Retinal pigment epithelial cell (primary cell): ENCODE data around the gene FAM53A.

Source experiments
- DNase-seq: peaks from one replicate; pipeline ENCODE4 v3.0.0-alpha.2; 2010; ENCODE audit warnings: low read depth
- H3K4me3 ChIP-seq: 2 replicates; pipeline ENCODE4 v1.5.1; 2011; ENCODE audit warnings: mild to moderate bottlenecking, low read length, control low read depth, moderate library complexity
- TF ChIP-seq, protein P1 (sequence below): conservative IDR thresholded peaks from 2 replicates; pipeline ENCODE4 v1.5.1; 2011; ENCODE audit warnings: low read depth, low read length, control low read depth, inconsistent platforms

Gene FAM53A

DNA sequence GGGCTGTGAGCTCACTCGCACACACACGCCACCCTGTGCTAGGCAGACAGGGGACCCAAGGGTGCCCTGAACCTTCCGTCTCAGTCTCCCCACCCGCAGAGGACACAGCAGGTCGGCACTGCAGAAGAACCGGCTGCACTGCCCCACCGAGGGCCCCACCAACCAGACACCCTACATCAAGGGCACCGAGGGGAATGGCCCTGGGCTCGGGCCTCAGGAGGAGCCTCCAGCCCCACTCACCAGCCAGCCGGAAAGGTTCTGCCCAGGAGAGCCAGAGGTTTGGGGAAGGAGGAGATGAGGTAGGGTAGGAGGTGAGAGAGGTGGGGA, 45.9 kb downstream of the FAM53A start:
- DNase-seq = no peak
- TF ChIP-seq, protein P1, sequence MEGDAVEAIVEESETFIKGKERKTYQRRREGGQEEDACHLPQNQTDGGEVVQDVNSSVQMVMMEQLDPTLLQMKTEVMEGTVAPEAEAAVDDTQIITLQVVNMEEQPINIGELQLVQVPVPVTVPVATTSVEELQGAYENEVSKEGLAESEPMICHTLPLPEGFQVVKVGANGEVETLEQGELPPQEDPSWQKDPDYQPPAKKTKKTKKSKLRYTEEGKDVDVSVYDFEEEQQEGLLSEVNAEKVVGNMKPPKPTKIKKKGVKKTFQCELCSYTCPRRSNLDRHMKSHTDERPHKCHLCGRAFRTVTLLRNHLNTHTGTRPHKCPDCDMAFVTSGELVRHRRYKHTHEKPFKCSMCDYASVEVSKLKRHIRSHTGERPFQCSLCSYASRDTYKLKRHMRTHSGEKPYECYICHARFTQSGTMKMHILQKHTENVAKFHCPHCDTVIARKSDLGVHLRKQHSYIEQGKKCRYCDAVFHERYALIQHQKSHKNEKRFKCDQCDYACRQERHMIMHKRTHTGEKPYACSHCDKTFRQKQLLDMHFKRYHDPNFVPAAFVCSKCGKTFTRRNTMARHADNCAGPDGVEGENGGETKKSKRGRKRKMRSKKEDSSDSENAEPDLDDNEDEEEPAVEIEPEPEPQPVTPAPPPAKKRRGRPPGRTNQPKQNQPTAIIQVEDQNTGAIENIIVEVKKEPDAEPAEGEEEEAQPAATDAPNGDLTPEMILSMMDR = no peak
- no peak overlapping the region for H3K4me3 ChIP-seq

DNA sequence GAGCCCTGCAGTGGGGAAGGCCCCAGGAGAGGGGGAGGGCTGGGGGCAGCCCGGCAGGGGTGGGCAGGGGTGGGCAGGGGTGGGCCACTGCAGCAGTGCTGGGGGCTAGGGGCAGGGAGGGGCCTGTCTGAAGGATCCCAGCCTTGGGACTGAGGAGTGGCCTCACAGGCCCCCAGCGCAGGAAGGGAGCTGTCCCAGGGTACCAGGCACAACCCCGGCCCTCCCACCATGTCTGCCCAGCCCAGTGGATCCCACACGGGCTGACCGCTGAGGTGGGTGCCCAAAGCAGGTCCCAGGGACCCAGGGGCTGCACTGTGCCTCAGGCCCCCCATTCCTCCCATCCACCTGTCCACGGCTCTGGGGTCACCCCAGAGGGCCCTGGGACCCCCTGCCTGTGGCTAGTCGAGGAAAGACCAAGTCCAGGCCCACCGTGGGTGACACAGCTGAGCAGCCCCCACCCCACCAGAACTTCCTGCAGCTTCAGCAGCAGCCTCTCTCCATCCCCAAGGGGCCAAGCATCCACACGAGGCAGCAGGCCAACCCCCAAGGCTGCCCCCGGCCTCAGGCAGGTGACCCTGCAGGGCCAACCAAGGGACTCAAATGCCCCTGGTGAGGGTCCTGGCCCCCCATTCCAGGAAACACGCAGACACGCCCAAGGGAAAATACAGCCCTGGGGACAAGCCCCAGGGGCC, 46.4 kb downstream of the FAM53A start:
- no peak overlapping the region for H3K4me3 ChIP-seq
- TF ChIP-seq, protein P1 = no peak
- DNase-seq = no peak

DNA sequence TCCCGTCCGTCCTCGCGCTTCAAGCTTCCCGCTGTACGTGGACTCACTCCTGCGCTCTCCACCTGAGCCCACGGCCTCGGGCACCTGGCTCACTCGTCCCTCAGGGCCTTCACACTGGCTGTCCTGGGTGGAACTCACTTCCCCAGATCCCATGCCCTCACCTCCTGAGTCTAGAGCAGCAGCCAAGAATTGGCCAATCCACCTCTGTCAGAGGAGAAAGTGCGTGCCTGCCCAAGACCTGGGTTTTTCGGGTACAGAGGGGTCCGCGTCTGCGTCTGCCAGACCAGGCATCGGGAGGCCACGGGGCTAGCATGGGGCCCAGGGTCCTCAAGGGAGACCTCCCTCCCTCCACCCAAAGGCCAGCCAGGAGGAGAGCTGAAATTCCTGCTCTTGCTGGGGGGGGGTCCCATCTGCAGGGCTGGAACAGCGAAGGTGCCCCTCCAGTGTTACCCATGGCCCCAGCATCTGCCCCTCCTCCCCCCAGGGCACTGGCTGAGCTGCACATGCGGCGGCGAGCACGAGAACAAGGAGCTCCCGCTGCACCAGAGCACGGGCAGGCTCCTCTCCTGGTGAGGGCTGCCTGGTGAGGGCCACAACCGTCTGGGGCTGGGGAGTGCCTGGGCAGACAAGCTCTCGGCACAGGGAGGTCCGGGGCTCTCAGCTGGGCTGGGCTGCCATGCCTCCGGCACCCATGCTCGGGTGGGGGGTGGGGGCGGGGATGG, 47.5 kb downstream of the FAM53A start:
- TF ChIP-seq, protein P1 = no peak
- DNase-seq = no peak
- no peak overlapping the region for H3K4me3 ChIP-seq

DNA sequence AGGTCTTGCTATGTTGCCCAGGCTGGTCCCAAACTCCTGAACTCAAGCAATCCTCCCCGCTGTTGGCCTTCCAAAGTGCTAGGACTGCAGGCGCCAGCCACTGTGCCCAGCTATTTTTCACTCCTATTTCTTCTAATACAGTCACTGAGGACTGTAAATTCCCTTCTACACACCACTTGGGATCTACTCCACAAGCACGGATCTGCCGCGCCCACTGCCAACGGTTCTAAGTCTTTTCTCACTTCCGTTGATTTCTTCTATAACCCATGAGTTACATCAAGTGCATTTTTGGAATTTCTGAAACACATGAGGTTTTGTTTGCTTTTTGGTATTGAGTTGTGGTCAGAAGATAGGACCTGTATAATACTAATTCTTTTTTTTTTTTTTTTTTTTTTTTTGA, 48.6 kb downstream of the FAM53A start:
- no peak for DNase-seq
- TF ChIP-seq, protein P1 = no peak
- no peak overlapping the region for H3K4me3 ChIP-seq

DNA sequence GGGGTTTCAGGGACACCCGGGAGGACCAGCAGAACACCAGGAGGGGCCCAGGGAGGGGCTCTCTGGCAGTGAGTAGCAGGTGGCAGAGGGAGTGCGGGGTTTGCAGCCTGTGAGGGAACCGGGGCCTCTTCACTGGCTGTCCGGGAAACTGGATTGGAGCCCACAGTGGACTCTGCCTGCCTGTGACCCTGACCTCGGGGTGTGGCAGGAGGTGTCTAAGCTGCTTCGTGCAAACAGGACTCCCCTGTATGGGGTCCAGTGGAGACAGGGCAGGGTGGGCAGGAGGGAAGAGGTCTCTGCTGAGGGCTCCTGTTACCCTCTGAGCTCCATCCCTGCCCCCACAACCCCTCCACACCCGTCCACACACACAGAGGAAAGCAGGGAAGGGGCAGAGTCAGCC, 50.1 kb downstream of the FAM53A start:
- TF ChIP-seq, protein P1 = no peak
- DNase-seq = no peak
- no peak overlapping the region for H3K4me3 ChIP-seq

DNA sequence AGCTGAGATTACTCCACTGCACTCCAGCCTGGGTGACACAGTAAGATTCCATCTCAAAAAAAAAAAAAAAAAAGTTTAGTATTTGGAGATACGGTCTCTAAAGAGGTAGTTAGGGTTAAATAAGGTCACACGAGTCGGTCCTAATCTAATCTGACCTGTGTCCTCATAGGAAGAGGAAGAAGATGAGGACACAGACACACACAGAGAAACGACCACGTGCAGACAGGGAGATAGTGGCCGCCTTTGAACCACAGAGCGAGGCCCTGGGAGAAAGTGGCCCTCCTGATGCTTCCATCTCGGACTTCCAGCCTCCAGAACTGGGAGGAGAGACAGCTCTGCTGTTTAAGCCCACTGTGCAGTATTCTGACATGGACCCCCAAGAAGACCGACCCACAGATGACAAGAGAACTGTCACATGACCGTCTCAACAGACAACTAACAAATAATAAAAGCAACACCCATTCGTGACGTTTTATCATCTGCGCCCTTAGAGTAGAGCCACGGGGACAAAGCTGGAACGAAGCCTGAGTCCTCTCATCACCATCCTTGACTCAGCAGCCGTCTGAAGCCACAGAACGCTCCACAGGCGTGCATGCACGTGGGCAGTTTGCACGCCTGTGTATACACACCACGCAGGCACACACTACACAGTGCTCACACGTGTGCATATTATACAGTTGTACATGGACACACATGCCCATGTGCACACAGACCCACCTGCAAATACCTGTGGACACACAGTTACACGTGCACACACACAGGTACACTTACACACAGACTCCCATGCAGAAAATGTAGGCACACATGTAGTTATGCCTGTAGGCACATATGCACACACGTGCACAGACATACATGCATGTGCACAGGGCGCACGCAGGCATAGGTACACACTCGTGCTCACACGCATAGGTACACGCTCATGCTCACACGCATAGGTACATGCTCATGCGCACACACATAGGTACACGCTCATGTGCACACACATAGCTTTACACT, 51.7 kb downstream of the FAM53A start:
- H3K4me3 ChIP-seq = no peak overlapping the region
- no peak for DNase-seq
- TF ChIP-seq, protein P1 = no peak
